ENCODE data around the gene P2RX4. TPM values are rescaled to one million over a fixed set of nuclear protein-coding genes. Genes with fewer than 3 reads are reported as not detected.

P2RX4 gene
- polyA plus RNA-seq, 1 donor (not counting 4 experiments of a cell fraction or from before 2014, with no cell fraction given): 5.1 TPM

GRCh38 chr12:121259074-121259473, 49.1 kb downstream of the P2RX4 start:
- Histone ChIP-seq H2AFZ (ENCODE audit: control insufficient read depth, low read length) (no peak overlapping the region), H3K27me3 (ENCODE audit: control insufficient read depth, extremely low read depth, insufficient read depth, low read length) (no peaks in the 10 kb centered on the region), H3K9me1 (ENCODE audit: control insufficient read depth, extremely low read depth, insufficient read depth, low read length) (no peaks in the 10 kb centered on the region), H3K4me1 (ENCODE audit: control insufficient read depth, extremely low read depth, insufficient read depth, low read length) (no peaks in the 10 kb centered on the region), H3K79me2 (ENCODE audit: control insufficient read depth, insufficient read depth, low read length) (no peaks in the 10 kb centered on the region), H3K36me3 (ENCODE audit: control insufficient read depth in 2 of 2, extremely low read depth in 1 of 2, insufficient read depth in 2 of 2, low read length in 2 of 2) (peaks cover 10 to 26% of the 10 kb centered on the region in 2 experiments), H3K27ac (ENCODE audit: control insufficient read depth, insufficient read depth, low read length) (no peak overlapping the region), H4K20me1 (ENCODE audit: control insufficient read depth, extremely low read depth, insufficient read depth, low read length) (no peaks in the 10 kb centered on the region), H3K9ac (ENCODE audit: control insufficient read depth, extremely low read depth, insufficient read depth, low read length) (no peak overlapping the region), H3K4me3 (ENCODE audit: control insufficient read depth in 2 of 3, extremely low read depth in 1 of 3, insufficient read depth in 2 of 3, low read depth in 1 of 3, low read length in 3 of 3) (no peak overlapping the region), H3K9me3 (ENCODE audit: control insufficient read depth, low read depth, low read length) (no peaks in the 10 kb centered on the region), H3K4me2 (ENCODE audit: control insufficient read depth, extremely low read depth, insufficient read depth, low read depth, low read length) (no peak overlapping the region)
- dilution Hi-C loops (cut with MboI; ENCODE audit: extremely low pct_ligation_motif_present, low sequenced_read_pairs): no loop called here
- no peak for TF ChIP-seq EZH2 (IDR thresholded peaks at IDR 0.05; ENCODE audit: low read length)
- TF ChIP-seq CTCF (optimal IDR thresholded peaks at IDR 0.05 in 1 of 3, IDR thresholded peaks at IDR 0.05 in 1 of 3, conservative IDR thresholded peaks at IDR 0.05 in 1 of 3; ENCODE audit: extremely low read depth in 1 of 3, insufficient read depth in 2 of 3, low read length in 3 of 3): no peak
- DNase-seq (ENCODE audit: low read depth, low spot score) (no peak), FAIRE-seq (no peak)

- peaks cover 7 to 25% of the 10 kb centered on the region in 2 experiments for H3K36me3 ChIP-seq (ENCODE audit: control insufficient read depth in 2 of 2, extremely low read depth in 1 of 2, insufficient read depth in 2 of 2, low read length in 2 of 2)
- dilution Hi-C loops (cut with MboI; ENCODE audit: extremely low pct_ligation_motif_present, low sequenced_read_pairs): no loop called here
- H3K27me3 ChIP-seq (ENCODE audit: control insufficient read depth, extremely low read depth, insufficient read depth, low read length): no peaks in the 10 kb centered on the region
- no peak for TF ChIP-seq CTCF (optimal IDR thresholded peaks at IDR 0.05 in 1 of 3, IDR thresholded peaks at IDR 0.05 in 1 of 3, conservative IDR thresholded peaks at IDR 0.05 in 1 of 3; ENCODE audit: extremely low read depth in 1 of 3, insufficient read depth in 2 of 3, low read length in 3 of 3)
- no peak for TF ChIP-seq EZH2 (IDR thresholded peaks at IDR 0.05; ENCODE audit: low read length)
- H3K9ac ChIP-seq (ENCODE audit: control insufficient read depth, extremely low read depth, insufficient read depth, low read length): no peak overlapping the region
- no peaks in the 10 kb centered on the region for H3K4me1 ChIP-seq (ENCODE audit: control insufficient read depth, extremely low read depth, insufficient read depth, low read length)
- no peak overlapping the region for H3K4me3 ChIP-seq (ENCODE audit: control insufficient read depth in 2 of 3, extremely low read depth in 1 of 3, insufficient read depth in 2 of 3, low read depth in 1 of 3, low read length in 3 of 3)
- no peak for DNase-seq (ENCODE audit: low read depth, low spot score)
- H3K79me2 ChIP-seq (ENCODE audit: control insufficient read depth, insufficient read depth, low read length): no peaks in the 10 kb centered on the region
- H3K27ac ChIP-seq (ENCODE audit: control insufficient read depth, insufficient read depth, low read length): no peak overlapping the region
- no peak overlapping the region for H2AFZ ChIP-seq (ENCODE audit: control insufficient read depth, low read length)
- no peaks in the 10 kb centered on the region for H3K9me1 ChIP-seq (ENCODE audit: control insufficient read depth, extremely low read depth, insufficient read depth, low read length)
- no peaks in the 10 kb centered on the region for H3K9me3 ChIP-seq (ENCODE audit: control insufficient read depth, low read depth, low read length)
- no peak overlapping the region for H3K4me2 ChIP-seq (ENCODE audit: control insufficient read depth, extremely low read depth, insufficient read depth, low read depth, low read length)
- FAIRE-seq: no peak
- H4K20me1 ChIP-seq (ENCODE audit: control insufficient read depth, extremely low read depth, insufficient read depth, low read length): no peaks in the 10 kb centered on the region
Measured at GRCh38 chr12:121260091-121260490, 50.2 kb downstream of the P2RX4 start.

All from keratinocyte (primary cell).